ENCODE results near the gene ARL15. TPM values are rescaled to one million over a fixed set of nuclear protein-coding genes. Genes with fewer than 3 reads are reported as not detected.
"Not testable (repeated sequence)": the region's sequence is repeated elsewhere in the genome, so short reads cannot be mapped to it uniquely, and the experiment has no call there.

The ARL15 gene
- total RNA-seq, 4 donors from 2014 or later = 10.6 to 24.0 (median 18.9) TPM

GRCh38 chr5:54073131-54073530 lies 237.2 kb downstream of the ARL15 start:
- Histone ChIP-seq H3K36me3 (peaks cover 0 to 8% of the 10 kb centered on the region in 2 donors), H3K9me3 (no peaks in the 10 kb centered on the region), H3K4me3 (no peak overlapping the region), H3K27me3 (no peaks in the 10 kb centered on the region), H3K4me1 (no peaks in the 10 kb centered on the region), H3K27ac (no peak overlapping the region)
- no peak for ATAC-seq
- no peak for TF ChIP-seq POLR2AphosphoS5 (IDR thresholded peaks at IDR 0.05)
- no peak for TF ChIP-seq CTCF (IDR thresholded peaks at IDR 0.05)
- TF ChIP-seq EP300 (IDR thresholded peaks at IDR 0.05) = no peak
- TF ChIP-seq POLR2A (IDR thresholded peaks at IDR 0.05) = no peak
- 45 to 71% methylated on average over 3 of the region's 3 CpGs for WGBS, 2 donors (ENCODE audit: low coverage in 1 of 2)

GRCh38 chr5:54066433-54066832 lies 243.9 kb downstream of the ARL15 start:
- no peak for ATAC-seq
- TF ChIP-seq CTCF (IDR thresholded peaks at IDR 0.05) = no peak
- TF ChIP-seq POLR2AphosphoS5 (IDR thresholded peaks at IDR 0.05) = no peak
- TF ChIP-seq EP300 (IDR thresholded peaks at IDR 0.05) = no peak
- TF ChIP-seq POLR2A (IDR thresholded peaks at IDR 0.05) = no peak
- 96 to 100% methylated on average over 2 of the region's 2 CpGs for WGBS, 2 donors (ENCODE audit: low coverage in 1 of 2)

GRCh38 chr5:54063817-54064216 lies 246.6 kb downstream of the ARL15 start:
- 77 to 100% methylated on average over 1 to 3 of the region's 3 CpGs for WGBS, 2 donors (ENCODE audit: low coverage in 1 of 2)
- no peak for TF ChIP-seq POLR2A (IDR thresholded peaks at IDR 0.05)
- TF ChIP-seq POLR2AphosphoS5 (IDR thresholded peaks at IDR 0.05) = no peak
- TF ChIP-seq CTCF (IDR thresholded peaks at IDR 0.05) = no peak
- no peak for TF ChIP-seq EP300 (IDR thresholded peaks at IDR 0.05)
- Histone ChIP-seq H3K27me3 (no peaks in the 10 kb centered on the region), H3K4me1 (no peaks in the 10 kb centered on the region), H3K36me3 (peaks cover 0 to 4% of the 10 kb centered on the region in 2 donors), H3K4me3 (no peak overlapping the region), H3K9me3 (no peaks in the 10 kb centered on the region), H3K27ac (no peak overlapping the region)
- ATAC-seq = no peak

More at GRCh38 chr5:54066433-54066832, 243.9 kb downstream of the ARL15 start:
- H3K27ac ChIP-seq = no peak overlapping the region
- peaks cover 0 to 8% of the 10 kb centered on the region in 2 donors for H3K36me3 ChIP-seq
- H3K4me1 ChIP-seq = no peaks in the 10 kb centered on the region
- no peak overlapping the region for H3K4me3 ChIP-seq
- no peaks in the 10 kb centered on the region for H3K9me3 ChIP-seq
- H3K27me3 ChIP-seq = no peaks in the 10 kb centered on the region

- no peak overlapping the region for H3K4me3 ChIP-seq
- no peaks in the 10 kb centered on the region for H3K4me1 ChIP-seq
- no peak for ATAC-seq
- 79 to 80% methylated on average over 2 to 3 of the region's 3 CpGs for WGBS, 2 donors (ENCODE audit: low coverage in 1 of 2)
- H3K27ac ChIP-seq = no peak overlapping the region
- peaks cover 0 to 4% of the 10 kb centered on the region in 2 donors for H3K36me3 ChIP-seq
- no peaks in the 10 kb centered on the region for H3K9me3 ChIP-seq
- TF ChIP-seq EP300 (IDR thresholded peaks at IDR 0.05) (no peak), POLR2AphosphoS5 (IDR thresholded peaks at IDR 0.05) (no peak), CTCF (IDR thresholded peaks at IDR 0.05) (no peak), POLR2A (IDR thresholded peaks at IDR 0.05) (no peak)
- H3K27me3 ChIP-seq = no peaks in the 10 kb centered on the region
These were observed 247.4 kb downstream of the ARL15 start for GRCh38 chr5:54062958-54063357.

GRCh38 chr5:54060919-54061318 lies 249.5 kb downstream of the ARL15 start:
- not testable (repeated sequence) for H3K9me3 ChIP-seq, H3K36me3 ChIP-seq, H3K4me1 ChIP-seq, ATAC-seq, H3K4me3 ChIP-seq, H3K27ac ChIP-seq, H3K27me3 ChIP-seq
- WGBS, 2 donors (ENCODE audit: low coverage in 1 of 2) = 90 to 100% methylated on average over 2 of the region's 3 CpGs
